Measurements from ENCODE around the gene FRMPD3. TPM values are rescaled to one million over a fixed set of nuclear protein-coding genes. Genes with fewer than 3 reads are reported as not detected.
"Not testable (repeated sequence)": the region's sequence is repeated elsewhere in the genome, so short reads cannot be mapped to it uniquely, and the experiment has no call there.

FRMPD3 gene
- total RNA-seq, 2 donors from 2014 or later = 0.92 TPM; not detected in 1

DNA sequence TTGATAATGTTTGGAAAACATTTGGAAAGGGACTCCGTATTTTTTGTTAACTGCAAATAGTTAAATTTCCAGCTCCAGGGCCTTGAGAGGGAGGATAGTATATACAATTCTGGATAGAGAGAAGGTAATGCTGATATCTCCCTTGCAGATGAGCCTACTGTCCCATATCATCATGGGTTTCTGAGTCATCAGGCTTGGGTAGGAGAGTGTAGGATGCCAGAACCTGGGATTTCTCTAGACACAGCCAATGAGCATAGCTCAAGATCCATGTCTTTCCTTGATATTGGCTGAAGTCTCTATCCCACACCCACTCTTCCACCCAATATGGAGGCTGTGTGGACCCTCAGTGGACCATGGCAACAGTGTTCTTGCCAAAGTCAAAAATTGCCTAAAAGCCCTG is 7.8 kb downstream of the FRMPD3 start:
- Histone ChIP-seq H3K27me3 (replicated peaks; ENCODE audit: insufficient read depth) (no peaks in the 10 kb centered on the region), H3K4me3 (no peak overlapping the region), H3K36me3 (no peaks in the 10 kb centered on the region), H3K9me3 (no peaks in the 10 kb centered on the region), H3K4me1 (ENCODE audit: control insufficient read depth in 1 of 2, low read depth in 2 of 2) (no peaks in the 10 kb centered on the region), H3K27ac (no peak overlapping the region)
- ATAC-seq (ENCODE audit: insufficient number of reproducible peaks, low FRiP score, low read depth) (no peak), DNase-seq (ENCODE audit: low spot score) (no peak)
- no peak for TF ChIP-seq CTCF (IDR thresholded peaks at IDR 0.05)

DNA sequence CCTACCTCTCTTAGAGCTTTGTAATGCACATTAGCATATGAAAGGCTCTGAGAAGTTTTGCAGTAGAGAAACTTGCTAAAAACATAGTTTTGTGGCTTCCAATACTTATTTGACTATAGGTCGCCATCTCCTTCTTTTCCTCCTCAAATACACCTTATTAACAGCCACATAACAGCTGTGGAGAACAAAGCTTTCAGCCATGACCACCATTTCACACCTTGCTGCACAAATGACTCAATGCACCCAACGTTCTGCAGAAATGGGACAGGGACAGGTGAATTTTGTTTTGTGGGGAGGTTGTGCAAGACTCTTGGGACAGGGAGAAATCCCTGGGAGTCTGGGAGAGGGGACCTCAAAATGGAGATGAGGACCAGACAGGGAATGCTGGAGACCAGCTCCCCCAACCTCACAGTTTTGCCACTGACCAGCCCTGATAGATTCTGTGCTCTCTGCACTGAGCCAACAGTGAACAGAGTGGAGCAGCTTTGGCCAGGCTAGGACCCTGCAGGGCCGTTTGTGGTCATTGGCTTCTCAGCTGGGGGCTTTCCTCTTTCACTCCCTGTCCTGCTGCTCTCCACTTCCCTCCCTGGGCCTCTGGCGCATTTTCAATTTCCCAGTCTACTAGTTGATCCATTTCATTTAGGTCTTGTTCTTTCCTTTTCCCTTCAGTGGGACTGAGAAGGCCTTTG is 16.6 kb downstream of the FRMPD3 start:
- Histone ChIP-seq H3K9me3 (no peaks in the 10 kb centered on the region), H3K4me1 (ENCODE audit: control insufficient read depth in 1 of 2, low read depth in 2 of 2) (no peaks in the 10 kb centered on the region), H3K36me3 (no peaks in the 10 kb centered on the region), H3K27ac (no peak overlapping the region), H3K4me3 (no peak overlapping the region), H3K27me3 (replicated peaks; ENCODE audit: insufficient read depth) (no peaks in the 10 kb centered on the region)
- TF ChIP-seq CTCF (IDR thresholded peaks at IDR 0.05) = no peak
- ATAC-seq (ENCODE audit: insufficient number of reproducible peaks, low FRiP score, low read depth) = no peak
- no peak for DNase-seq (ENCODE audit: low spot score)

- TF ChIP-seq CTCF (IDR thresholded peaks at IDR 0.05) = no peak
- no peak overlapping the region for H3K27ac ChIP-seq
- DNase-seq (ENCODE audit: low spot score) (no peak), ATAC-seq (ENCODE audit: insufficient number of reproducible peaks, low FRiP score, low read depth) (no peak)
- H3K36me3 ChIP-seq = no peaks in the 10 kb centered on the region
- H3K4me1 ChIP-seq (ENCODE audit: control insufficient read depth in 1 of 2, low read depth in 2 of 2) = no peaks in the 10 kb centered on the region
- no peaks in the 10 kb centered on the region for H3K27me3 ChIP-seq (replicated peaks; ENCODE audit: insufficient read depth)
- no peak overlapping the region for H3K4me3 ChIP-seq
- no peaks in the 10 kb centered on the region for H3K9me3 ChIP-seq
These were observed 17.8 kb downstream of the FRMPD3 start for GRCh38 chrX:107467271-107467670.

DNA sequence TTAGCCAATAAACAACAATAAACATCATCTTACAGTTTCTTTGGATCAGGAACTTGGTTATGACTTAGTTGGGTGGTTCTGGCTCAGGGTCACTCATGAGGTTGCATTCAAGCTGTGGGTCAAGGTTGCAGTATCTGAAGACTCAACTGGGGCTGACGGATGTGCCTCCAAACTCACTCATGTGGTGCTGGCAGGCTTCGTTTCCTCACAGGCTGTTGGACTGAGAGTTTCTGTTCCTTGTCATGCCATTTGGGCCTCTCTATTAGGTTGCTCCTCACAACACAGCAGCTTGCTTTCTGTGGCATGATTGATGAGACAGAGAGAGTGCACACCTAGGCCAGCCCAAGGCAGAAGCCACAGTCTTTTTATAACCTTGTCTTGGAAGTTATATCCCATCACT is 20.7 kb downstream of the FRMPD3 start:
- no peak overlapping the region for H3K27ac ChIP-seq
- no peak for ATAC-seq (ENCODE audit: insufficient number of reproducible peaks, low FRiP score, low read depth)
- DNase-seq (ENCODE audit: low spot score) = no peak
- H3K4me1 ChIP-seq (ENCODE audit: control insufficient read depth in 1 of 2, low read depth in 2 of 2) = no peaks in the 10 kb centered on the region
- H3K36me3 ChIP-seq = no peaks in the 10 kb centered on the region
- H3K27me3 ChIP-seq (replicated peaks; ENCODE audit: insufficient read depth) = no peaks in the 10 kb centered on the region
- TF ChIP-seq CTCF (IDR thresholded peaks at IDR 0.05) = no peak
- H3K9me3 ChIP-seq = no peaks in the 10 kb centered on the region
- no peak overlapping the region for H3K4me3 ChIP-seq

DNA sequence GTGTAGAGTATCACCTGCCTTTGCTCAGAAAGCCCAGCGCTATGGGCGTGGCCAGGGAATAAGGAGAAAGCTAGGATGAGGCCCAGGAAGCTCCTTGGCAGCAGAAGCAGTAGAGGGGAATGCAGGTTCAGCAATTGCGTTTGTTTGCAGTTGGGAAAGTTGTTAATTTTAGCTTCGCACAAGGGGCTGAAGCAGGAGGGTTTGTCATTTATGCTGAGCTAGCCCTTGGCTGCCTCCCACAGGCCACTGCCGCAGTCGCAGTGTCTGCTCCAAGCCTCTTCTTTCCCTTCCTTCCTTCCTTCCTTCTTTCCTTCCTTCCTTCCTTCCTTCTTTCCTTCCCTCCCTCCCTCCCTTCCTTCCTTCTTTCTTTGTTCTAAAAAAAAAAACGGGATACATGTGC is 21.5 kb downstream of the FRMPD3 start:
- no peaks in the 10 kb centered on the region for H3K4me1 ChIP-seq (ENCODE audit: control insufficient read depth in 1 of 2, low read depth in 2 of 2)
- H3K9me3 ChIP-seq = no peaks in the 10 kb centered on the region
- no peak overlapping the region for H3K4me3 ChIP-seq
- no peaks in the 10 kb centered on the region for H3K27me3 ChIP-seq (replicated peaks; ENCODE audit: insufficient read depth)
- DNase-seq (ENCODE audit: low spot score) = no peak
- no peak overlapping the region for H3K27ac ChIP-seq
- TF ChIP-seq CTCF (IDR thresholded peaks at IDR 0.05) = no peak
- H3K36me3 ChIP-seq = no peaks in the 10 kb centered on the region
- no peak for ATAC-seq (ENCODE audit: insufficient number of reproducible peaks, low FRiP score, low read depth)

DNA sequence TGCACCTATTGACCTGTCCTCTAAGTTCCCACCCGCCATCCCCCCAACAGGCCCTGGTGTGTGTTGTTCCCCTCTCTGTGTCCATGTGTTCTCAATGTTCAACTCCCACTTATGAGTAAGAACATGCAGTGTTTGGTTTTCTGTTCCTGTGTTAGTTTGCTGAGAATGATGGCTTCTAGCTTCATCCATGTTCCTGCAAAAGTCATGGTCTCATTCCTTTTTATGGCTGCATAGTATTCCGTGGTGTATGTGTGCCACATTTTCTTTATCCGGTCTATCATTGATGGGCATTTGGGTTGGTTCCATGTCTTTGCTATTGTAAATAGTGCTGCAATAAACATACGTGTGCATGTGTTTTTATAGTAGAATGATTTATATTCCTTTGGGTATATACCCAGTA is 22.0 kb downstream of the FRMPD3 start:
- not testable (repeated sequence) for H3K27me3 ChIP-seq (replicated peaks; ENCODE audit: insufficient read depth); H3K27ac ChIP-seq; H3K4me1 ChIP-seq (ENCODE audit: control insufficient read depth in 1 of 2, low read depth in 2 of 2); H3K4me3 ChIP-seq; DNase-seq (ENCODE audit: low spot score); ATAC-seq (ENCODE audit: insufficient number of reproducible peaks, low FRiP score, low read depth); H3K36me3 ChIP-seq; H3K9me3 ChIP-seq

Data from thoracic aorta (tissue), 2 donors.